GM12873 (cell line): Measurements from ENCODE around the gene NOS1AP.

ENCODE experiments used
- CTCF ChIP-seq: IDR thresholded peaks from 2 replicates; pipeline ENCODE4 v1.5.1; 2012; ENCODE audit warnings: low read depth, mild to moderate bottlenecking, moderate library complexity, low read length, control low read depth; ENCODE audit not compliant: insufficient read depth; ENCODE audit errors: missing control alignments

The NOS1AP gene

GRCh38 chr1:162369571-162369970, 300.1 kb downstream of the NOS1AP start:
- no peak for TF ChIP-seq CTCF

- no peak for TF ChIP-seq CTCF
Measured at GRCh38 chr1:162370161-162370560, 300.7 kb downstream of the NOS1AP start.

- no peak for TF ChIP-seq CTCF
Measured at GRCh38 chr1:162370721-162371120, 301.2 kb downstream of the NOS1AP start.

GRCh38 chr1:162371611-162372010, 302.1 kb downstream of the NOS1AP start:
- TF ChIP-seq CTCF, result no peak

GRCh38 chr1:162372159-162373071, 302.9 kb downstream of the NOS1AP start:
- no peak for TF ChIP-seq CTCF

GRCh38 chr1:162373072-162373427, 303.6 kb downstream of the NOS1AP start:
- TF ChIP-seq CTCF, result no peak

- no peak for TF ChIP-seq CTCF
Measured at GRCh38 chr1:162373541-162374260, 304.2 kb downstream of the NOS1AP start.
